Putamen (tissue), 1 donor: ENCODE measurements around the gene RP2.

Source experiments
- DNase-seq: peaks from one replicate; pipeline ENCODE4 v3.0.0-alpha.2; 2016; ENCODE audit warnings: low spot score

The RP2 gene

GRCh38 chrX:46836701-46837557 lies at the start of gene RP2:
Gene RP2 (plus strand): TSS chrX:46837043. CDS start chrX:46837101, 58 bp downstream.
- peak; percentile 92 for DNase-seq

GRCh38 chrX:46788902-46789301 lies 47.9 kb upstream of the RP2 start:
- DNase-seq: no peak

- DNase-seq: no peak
Measured at GRCh38 chrX:46791927-46792809, 44.7 kb upstream of the RP2 start.

GRCh38 chrX:46792810-46793188 lies 44.0 kb upstream of the RP2 start:
- DNase-seq: no peak

GRCh38 chrX:46793386-46794143 lies 43.3 kb upstream of the RP2 start:
- no peak for DNase-seq

- peak; percentile 30 for DNase-seq
Measured at GRCh38 chrX:46796574-46797191, 40.2 kb upstream of the RP2 start.

- DNase-seq: no peak
Measured at GRCh38 chrX:46803140-46803539, 33.7 kb upstream of the RP2 start.

- no peak for DNase-seq
Measured at GRCh38 chrX:46805270-46805669, 31.6 kb upstream of the RP2 start.

- no peak for DNase-seq
Measured at GRCh38 chrX:46811121-46811520, 25.7 kb upstream of the RP2 start.

- no peak for DNase-seq
Measured at GRCh38 chrX:46812445-46812844, 24.4 kb upstream of the RP2 start.

- DNase-seq: no peak
Measured at GRCh38 chrX:46814966-46815365, 21.9 kb upstream of the RP2 start.

GRCh38 chrX:46819136-46819535 lies 17.7 kb upstream of the RP2 start:
- DNase-seq: no peak

- no peak for DNase-seq
Measured at GRCh38 chrX:46820391-46821100, 16.3 kb upstream of the RP2 start.

- DNase-seq: no peak
Measured at GRCh38 chrX:46823481-46823880, 13.4 kb upstream of the RP2 start.

GRCh38 chrX:46831765-46832327 lies 5.0 kb upstream of the RP2 start:
- no peak for DNase-seq

GRCh38 chrX:46837558-46838485 lies 979 bp downstream of the RP2 start:
- DNase-seq: no peak

GRCh38 chrX:46838486-46838870 lies 1.6 kb downstream of the RP2 start:
- DNase-seq: no peak

GRCh38 chrX:46838974-46839480 lies 2.2 kb downstream of the RP2 start:
- DNase-seq: no peak

- DNase-seq: no peak
Measured at GRCh38 chrX:46840946-46841345, 4.1 kb downstream of the RP2 start.

- peak; percentile 37 for DNase-seq
Measured at GRCh38 chrX:46841346-46841745, 4.5 kb downstream of the RP2 start.
